ENCODE data around the gene TRPC6. TPM values are rescaled to one million over a fixed set of nuclear protein-coding genes. Genes with fewer than 3 reads are reported as not detected.

Gene TRPC6
- total and polyA plus RNA-seq, 11 donors = 0.25 to 1.7 (median 0.34) TPM; not detected in 1

DNA sequence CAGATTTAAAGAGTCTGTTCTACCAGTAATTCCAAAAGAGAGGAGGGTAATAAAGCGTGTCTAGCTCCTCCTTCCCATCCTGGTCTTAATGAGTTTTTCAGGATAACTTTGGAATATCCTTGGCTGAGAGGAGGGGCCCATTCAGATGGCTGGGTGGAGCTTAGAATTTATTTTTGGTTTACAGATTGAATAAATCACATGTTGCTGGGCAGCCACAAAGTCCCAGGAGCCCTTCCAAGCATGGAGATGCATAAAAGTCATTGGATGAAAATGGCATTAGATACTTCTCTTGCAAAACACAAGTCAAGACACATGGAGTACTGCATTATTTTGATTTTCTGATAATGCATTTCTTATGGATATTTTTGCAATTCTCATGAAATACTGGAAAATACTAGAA, 139.0 kb downstream of the TRPC6 start:
- no peak overlapping the region for H3K4me3 ChIP-seq
- intact Hi-C loops (cut with DNase I) = no loop called here
- no peak for TF ChIP-seq POLR2A (IDR thresholded peaks at IDR 0.05)
- H3K4me1 ChIP-seq = peaks cover 0 to 34% (median 14%) of the 10 kb centered on the region in 12 donors
- no peaks in the 10 kb centered on the region for H3K9me3 ChIP-seq
- no peaks in the 10 kb centered on the region for H3K27me3 ChIP-seq
- WGBS, 4 donors = 52 to 68% (median 57%) methylated on average over 1 of the region's 1 CpG
- H3K36me3 ChIP-seq = no peaks in the 10 kb centered on the region
- H3K27ac ChIP-seq = no peak overlapping the region
- ATAC-seq = peak in 1 of 4 donors; percentile 29
- DNase-seq = peak in 1 of 5 donors; percentile 39

DNA sequence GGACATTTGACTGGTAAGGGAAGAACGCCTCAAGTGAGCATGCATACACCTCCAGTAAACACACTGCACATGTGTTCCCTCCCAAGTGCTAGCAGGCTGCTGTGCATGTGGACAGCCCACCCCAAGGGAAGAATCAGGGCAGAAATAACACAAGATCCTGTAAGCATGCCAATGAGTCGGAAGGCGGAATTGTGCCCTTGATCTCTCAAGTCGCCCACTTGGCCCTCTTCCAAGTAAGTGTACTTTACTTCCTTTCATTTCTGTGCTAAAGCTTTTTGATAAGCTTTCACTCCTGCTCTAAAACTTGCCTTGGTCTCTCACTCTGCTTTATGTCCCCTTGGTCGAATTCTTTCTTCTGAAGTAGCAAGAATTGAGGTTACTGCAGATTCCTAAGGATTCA, 139.6 kb downstream of the TRPC6 start:
- Histone ChIP-seq H3K4me1 (peaks cover 0 to 34% (median 14%) of the 10 kb centered on the region in 12 donors), H3K9me3 (no peaks in the 10 kb centered on the region), H3K4me3 (no peak overlapping the region), H3K27me3 (no peaks in the 10 kb centered on the region), H3K27ac (no peak overlapping the region), H3K36me3 (no peaks in the 10 kb centered on the region)
- TF ChIP-seq, protein P1, sequence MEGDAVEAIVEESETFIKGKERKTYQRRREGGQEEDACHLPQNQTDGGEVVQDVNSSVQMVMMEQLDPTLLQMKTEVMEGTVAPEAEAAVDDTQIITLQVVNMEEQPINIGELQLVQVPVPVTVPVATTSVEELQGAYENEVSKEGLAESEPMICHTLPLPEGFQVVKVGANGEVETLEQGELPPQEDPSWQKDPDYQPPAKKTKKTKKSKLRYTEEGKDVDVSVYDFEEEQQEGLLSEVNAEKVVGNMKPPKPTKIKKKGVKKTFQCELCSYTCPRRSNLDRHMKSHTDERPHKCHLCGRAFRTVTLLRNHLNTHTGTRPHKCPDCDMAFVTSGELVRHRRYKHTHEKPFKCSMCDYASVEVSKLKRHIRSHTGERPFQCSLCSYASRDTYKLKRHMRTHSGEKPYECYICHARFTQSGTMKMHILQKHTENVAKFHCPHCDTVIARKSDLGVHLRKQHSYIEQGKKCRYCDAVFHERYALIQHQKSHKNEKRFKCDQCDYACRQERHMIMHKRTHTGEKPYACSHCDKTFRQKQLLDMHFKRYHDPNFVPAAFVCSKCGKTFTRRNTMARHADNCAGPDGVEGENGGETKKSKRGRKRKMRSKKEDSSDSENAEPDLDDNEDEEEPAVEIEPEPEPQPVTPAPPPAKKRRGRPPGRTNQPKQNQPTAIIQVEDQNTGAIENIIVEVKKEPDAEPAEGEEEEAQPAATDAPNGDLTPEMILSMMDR (IDR thresholded peaks at IDR 0.05) = no peak
- TF ChIP-seq POLR2A (IDR thresholded peaks at IDR 0.05) = no peak
- 26 to 30% (median 28%) methylated on average over 5 of the region's 5 CpGs for WGBS, 4 donors
- DNase-seq (no peak), ATAC-seq (no peak)
- intact Hi-C loops (cut with DNase I) = no loop called here

GRCh38 chr11:101442936-101443521, 140.8 kb downstream of the TRPC6 start:
- Histone ChIP-seq H3K4me3 (no peak overlapping the region), H3K4me1 (peaks cover 0 to 34% (median 14%) of the 10 kb centered on the region in 12 donors), H3K27ac (no peak overlapping the region), H3K27me3 (no peaks in the 10 kb centered on the region), H3K36me3 (no peaks in the 10 kb centered on the region), H3K9me3 (no peaks in the 10 kb centered on the region)
- intact Hi-C loops (cut with DNase I) = no loop called here
- no peak for ATAC-seq
- TF ChIP-seq, protein P1 (IDR thresholded peaks at IDR 0.05) = no peak
- no peak for TF ChIP-seq POLR2A (IDR thresholded peaks at IDR 0.05)
- DNase-seq = no peak
- WGBS, 4 donors = 87 to 90% (median 89%) methylated on average over 8 of the region's 8 CpGs

GRCh38 chr11:101442171-101442570, 141.6 kb downstream of the TRPC6 start:
- Histone ChIP-seq H3K27me3 (no peaks in the 10 kb centered on the region), H3K4me1 (peaks cover 0 to 34% (median 14%) of the 10 kb centered on the region in 12 donors), H3K36me3 (no peaks in the 10 kb centered on the region), H3K27ac (peak overlapping the region in 8 of 12 donors; percentile 25 to 69 (median 47)), H3K4me3 (no peak overlapping the region), H3K9me3 (no peaks in the 10 kb centered on the region)
- intact Hi-C loops (cut with DNase I) = no loop called here
- DNase-seq (no peak), ATAC-seq (peak in 2 of 4 donors; percentile 16 to 19)
- TF ChIP-seq, protein P1 (IDR thresholded peaks at IDR 0.05) = no peak
- no peak for TF ChIP-seq POLR2A (IDR thresholded peaks at IDR 0.05)
- WGBS, 4 donors = 71 to 79% (median 76%) methylated on average over 4 of the region's 4 CpGs

- intact Hi-C loops (cut with DNase I) = no loop called here
- no peak for TF ChIP-seq POLR2A (IDR thresholded peaks at IDR 0.05)
- TF ChIP-seq, protein P1 (IDR thresholded peaks at IDR 0.05) = no peak
- H3K4me3 ChIP-seq = no peak overlapping the region
- no peaks in the 10 kb centered on the region for H3K27me3 ChIP-seq
- DNase-seq = peak in 4 of 5 donors; percentile 38 to 79 (median 58)
- 25 to 48% (median 28%) methylated on average over 1 of the region's 1 CpG for whole genome bisulfite sequencing, 4 donors
- peak; percentile 92 to 98 (median 96) for ATAC-seq
- H3K4me1 ChIP-seq = peaks cover 0 to 34% (median 14%) of the 10 kb centered on the region in 12 donors
- H3K36me3 ChIP-seq = no peaks in the 10 kb centered on the region
- no peaks in the 10 kb centered on the region for H3K9me3 ChIP-seq
- peak overlapping the region in 8 of 12 donors; percentile 25 to 69 (median 47) for H3K27ac ChIP-seq
Observed at GRCh38 chr11:101441747-101442146, 142.1 kb downstream of the TRPC6 start.

Measured in heart left ventricle (tissue), 16 donors.